Subcutaneous abdominal adipose tissue (tissue), 5 donors: ENCODE results near the gene CRAMP1.

Source experiments
- H3K27ac ChIP-seq: one replicate; pipeline ENCODE4 v1.7.0; 2013; ENCODE audit warnings: low read depth, mild to moderate bottlenecking, inconsistent platforms, low read length, moderate library complexity
- H3K27me3 ChIP-seq, 5 donors: one replicate each; pipeline ENCODE4 v1.7.0; 2013; ENCODE audit warnings: low read length in 5 of 5, inconsistent platforms in 1 of 5; ENCODE audit not compliant: control insufficient read depth in 5 of 5, insufficient read depth in 4 of 5
- H3K36me3 ChIP-seq, 5 donors: one replicate each; pipeline ENCODE4 v1.7.0; 2013; ENCODE audit warnings: low read length in 5 of 5; ENCODE audit not compliant: control insufficient read depth in 5 of 5, insufficient read depth in 5 of 5
- H3K4me1 ChIP-seq, 5 donors: one replicate each; pipeline ENCODE4 v1.7.0; 2013; ENCODE audit warnings: low read length in 5 of 5, mild to moderate bottlenecking in 3 of 5, moderate library complexity in 1 of 5; ENCODE audit not compliant: control insufficient read depth in 5 of 5, insufficient read depth in 5 of 5
- H3K4me3 ChIP-seq, 5 donors: one replicate each; pipeline ENCODE4 v1.7.0; 2013; ENCODE audit warnings: low read length in 5 of 5, low read depth in 1 of 5
- H3K9ac ChIP-seq, 5 donors: one replicate each; pipeline ENCODE4 v1.7.0; 2013; ENCODE audit warnings: low read length in 5 of 5, mild to moderate bottlenecking in 4 of 5, moderate library complexity in 3 of 5
- H3K9me3 ChIP-seq, 5 donors: one replicate each; pipeline ENCODE4 v1.7.0; 2013; ENCODE audit warnings: low read length in 5 of 5; ENCODE audit not compliant: control insufficient read depth in 5 of 5
- donor health status: healthy.
- donor health status: healthy.
- donor health status: healthy.
- donor health status: healthy.
- donor health status: healthy.

The CRAMP1 gene

GRCh38 chr16:1613728-1614455 is 1.7 kb downstream of the CRAMP1 start:
- Histone ChIP-seq H3K27me3 (no peaks in the 10 kb centered on the region), H3K4me3 (peak overlapping the region; percentile 64 to 89 (median 75)), H3K4me1 (peaks cover 5 to 58% (median 53%) of the 10 kb centered on the region in 5 donors), H3K9me3 (no peaks in the 10 kb centered on the region), H3K36me3 (peaks cover 4 to 18% (median 15%) of the 10 kb centered on the region in 5 donors), H3K9ac (peak overlapping the region in 4 of 5 donors; percentile 60 to 90 (median 87)), H3K27ac (no peak overlapping the region)

GRCh38 chr16:1614456-1615102 is 2.4 kb downstream of the CRAMP1 start:
- Histone ChIP-seq H3K27me3 (no peaks in the 10 kb centered on the region), H3K4me1 (peaks cover 5 to 54% (median 49%) of the 10 kb centered on the region in 5 donors), H3K4me3 (peak overlapping the region; percentile 63 to 76 (median 65)), H3K9me3 (no peaks in the 10 kb centered on the region), H3K36me3 (peaks cover 4 to 20% (median 15%) of the 10 kb centered on the region in 5 donors), H3K9ac (peak overlapping the region; percentile 32 to 84 (median 83)), H3K27ac (no peak overlapping the region)

GRCh38 chr16:1615761-1616160 is 3.6 kb downstream of the CRAMP1 start:
- Histone ChIP-seq H3K4me3 (peak overlapping the region; percentile 63 to 76 (median 65)), H3K27me3 (no peaks in the 10 kb centered on the region), H3K27ac (no peak overlapping the region), H3K9me3 (no peaks in the 10 kb centered on the region), H3K4me1 (peaks cover 7 to 42% (median 42%) of the 10 kb centered on the region in 5 donors), H3K9ac (peak overlapping the region; percentile 32 to 84 (median 82)), H3K36me3 (peaks cover 4 to 31% (median 25%) of the 10 kb centered on the region in 5 donors)

GRCh38 chr16:1619976-1620375 is 7.8 kb downstream of the CRAMP1 start:
- Histone ChIP-seq H3K36me3 (peaks cover 4 to 62% (median 35%) of the 10 kb centered on the region in 5 donors), H3K9me3 (no peaks in the 10 kb centered on the region), H3K4me1 (peaks cover 4 to 20% (median 15%) of the 10 kb centered on the region in 5 donors), H3K27me3 (no peaks in the 10 kb centered on the region), H3K27ac (no peak overlapping the region), H3K9ac (no peak overlapping the region), H3K4me3 (no peak overlapping the region)

- Histone ChIP-seq H3K4me3 (no peak overlapping the region), H3K27ac (no peak overlapping the region), H3K9me3 (no peaks in the 10 kb centered on the region), H3K9ac (no peak overlapping the region), H3K27me3 (no peaks in the 10 kb centered on the region), H3K36me3 (peaks cover 4 to 64% (median 35%) of the 10 kb centered on the region in 5 donors), H3K4me1 (peaks cover 1 to 16% (median 11%) of the 10 kb centered on the region in 5 donors)
These were observed 8.2 kb downstream of the CRAMP1 start for GRCh38 chr16:1620391-1620790.

- Histone ChIP-seq H3K27me3 (no peaks in the 10 kb centered on the region), H3K36me3 (peaks cover 4 to 77% (median 45%) of the 10 kb centered on the region in 5 donors), H3K4me1 (peaks cover 0 to 5% (median 0%) of the 10 kb centered on the region in 5 donors), H3K9ac (no peak overlapping the region), H3K9me3 (no peaks in the 10 kb centered on the region), H3K27ac (no peak overlapping the region), H3K4me3 (no peak overlapping the region)
These were observed 9.7 kb downstream of the CRAMP1 start for GRCh38 chr16:1621851-1622250.

- no peaks in the 10 kb centered on the region for H3K9me3 ChIP-seq
- peaks cover 0 to 5% (median 0%) of the 10 kb centered on the region in 5 donors for H3K4me1 ChIP-seq
- peaks cover 0 to 82% (median 43%) of the 10 kb centered on the region in 5 donors for H3K36me3 ChIP-seq
- H3K4me3 ChIP-seq: no peak overlapping the region
- no peak overlapping the region for H3K27ac ChIP-seq
- no peaks in the 10 kb centered on the region for H3K27me3 ChIP-seq
- H3K9ac ChIP-seq: no peak overlapping the region
These were observed 14.2 kb downstream of the CRAMP1 start for GRCh38 chr16:1626327-1626726.

- H3K36me3 ChIP-seq: peaks cover 0 to 82% (median 43%) of the 10 kb centered on the region in 5 donors
- no peak overlapping the region for H3K9ac ChIP-seq
- no peaks in the 10 kb centered on the region for H3K9me3 ChIP-seq
- H3K27ac ChIP-seq: no peak overlapping the region
- peaks cover 0 to 5% (median 0%) of the 10 kb centered on the region in 5 donors for H3K4me1 ChIP-seq
- no peak overlapping the region for H3K4me3 ChIP-seq
- H3K27me3 ChIP-seq: no peaks in the 10 kb centered on the region
These were observed 14.6 kb downstream of the CRAMP1 start for GRCh38 chr16:1626776-1627175.

GRCh38 chr16:1630450-1631213 is 18.5 kb downstream of the CRAMP1 start:
- H3K36me3 ChIP-seq: peaks cover 0 to 96% (median 73%) of the 10 kb centered on the region in 5 donors
- no peak overlapping the region for H3K27ac ChIP-seq

More at GRCh38 chr16:1630450-1631213, 18.5 kb downstream of the CRAMP1 start:
- Histone ChIP-seq H3K4me3 (no peak overlapping the region), H3K27me3 (no peaks in the 10 kb centered on the region), H3K4me1 (no peaks in the 10 kb centered on the region), H3K9me3 (no peaks in the 10 kb centered on the region), H3K9ac (no peak overlapping the region)
